OCI-LY3 (cell line): ENCODE results near the gene P2RY6.

Source experiments
- H2AFZ ChIP-seq: fragments of 200-600, 300-600 bp; shearing (Covaris generic); 2 replicates; pipeline ENCODE4 v1.6.0; 2014; ENCODE audit warnings: antibody characterized with exemption, low read depth, low read length
- H3K27ac ChIP-seq: fragments of 200-600, 300-600 bp; sonication (generic); 2 replicates; pipeline ENCODE4 v1.5.1; 2014; ENCODE audit warnings: mild to moderate bottlenecking, low read length, moderate library complexity, mixed read lengths
- H3K27me3 ChIP-seq: fragments of 200-600, 300-600 bp; sonication (generic); 2 replicates; pipeline ENCODE4 v1.6.1; 2014; ENCODE audit warnings: low read depth, low read length, mixed read lengths
- H3K36me3 ChIP-seq: fragments of 200-600, 300-600 bp; sonication (generic); replicated peaks from 2 replicates; pipeline ENCODE3; 2014; ENCODE audit warnings: low read depth, low read length, mixed read lengths
- H3K4me1 ChIP-seq: fragments of 300-600, 200-600 bp; sonication (generic); 2 replicates; pipeline ENCODE4 v1.6.1; 2014; ENCODE audit warnings: low read length, mixed read lengths
- H3K4me2 ChIP-seq: fragments of 200-600, 300-600 bp; sonication (generic); 2 replicates; pipeline ENCODE4 v1.6.1; 2014; ENCODE audit warnings: low read length, mixed read lengths
- H3K4me3 ChIP-seq: fragments of 300-600, 200-600 bp; sonication (generic); 2 replicates; pipeline ENCODE4 v1.5.1; 2014; ENCODE audit warnings: antibody characterized with exemption, mild to moderate bottlenecking, low read length, moderate library complexity
- H3K79me2 ChIP-seq: fragments of 300-600, 200-600 bp; shearing (Covaris generic); 2 replicates; pipeline ENCODE4 v1.6.1; 2014; ENCODE audit warnings: mild to moderate bottlenecking, low read length, mixed read lengths
- H3K9ac ChIP-seq: fragments of 300-600, 200-600 bp; shearing (Covaris generic); 2 replicates; pipeline ENCODE4 v1.6.0; 2014; ENCODE audit warnings: mild to moderate bottlenecking, low read length, moderate library complexity
- H3K9me3 ChIP-seq: fragments of 200-600, 300-600 bp; shearing (Covaris generic); 2 replicates; pipeline ENCODE4 v1.6.1; 2014; ENCODE audit warnings: low read length, mixed read lengths; ENCODE audit not compliant: insufficient read depth
- H4K20me1 ChIP-seq: fragments of 200-600, 300-600 bp; sonication (generic); 2 replicates; pipeline ENCODE4 v1.6.1; 2016; ENCODE audit warnings: low read length, mixed read lengths; ENCODE audit not compliant: insufficient read depth
- CTCF ChIP-seq: fragments of 200-600, 300-600 bp; sonication (generic); IDR thresholded peaks from 2 replicates; pipeline ENCODE4 v1.5.1; 2014; ENCODE audit warnings: antibody characterized with exemption, low read length, low read depth
- EZH2phosphoT487 ChIP-seq: fragments of 200-600 bp; shearing (Covaris generic); IDR thresholded peaks from 2 replicates; pipeline ENCODE4 v1.6.1; 2018; ENCODE audit warnings: antibody characterized with exemption, mixed run types, low read depth

P2RY6 gene

GRCh38 chr11:73320763-73321603 lies 48.8 kb downstream of the P2RY6 start:
- Histone ChIP-seq H3K79me2 (no peaks in the 10 kb centered on the region), H3K27me3 (no peaks in the 10 kb centered on the region), H2AFZ (no peak overlapping the region), H3K9me3 (no peaks in the 10 kb centered on the region), H3K36me3 (no peaks in the 10 kb centered on the region), H3K4me2 (no peak overlapping the region), H3K4me1 (peaks cover 45% of the 10 kb centered on the region), H3K27ac (no peak overlapping the region), H3K9ac (no peak overlapping the region), H4K20me1 (no peaks in the 10 kb centered on the region), H3K4me3 (no peak overlapping the region)
- no peak for TF ChIP-seq EZH2phosphoT487
- TF ChIP-seq CTCF = no peak

GRCh38 chr11:73321604-73322381 lies 49.7 kb downstream of the P2RY6 start:
- Histone ChIP-seq H3K79me2 (no peaks in the 10 kb centered on the region), H3K36me3 (no peaks in the 10 kb centered on the region), H3K4me3 (no peak overlapping the region), H3K4me2 (peak overlapping the region; percentile 18; the same call in 1 of the 2 replicates), H3K9me3 (no peaks in the 10 kb centered on the region), H4K20me1 (no peaks in the 10 kb centered on the region), H3K4me1 (peaks cover 48% of the 10 kb centered on the region), H3K27ac (no peak overlapping the region), H2AFZ (no peak overlapping the region), H3K9ac (peak overlapping the region; percentile 5; the same call in 1 of the 2 replicates), H3K27me3 (no peaks in the 10 kb centered on the region)
- TF ChIP-seq EZH2phosphoT487 (no peak), CTCF (no peak)

- no peaks in the 10 kb centered on the region for H3K9me3 ChIP-seq
- no peaks in the 10 kb centered on the region for H3K79me2 ChIP-seq
- no peak overlapping the region for H3K4me3 ChIP-seq
- no peaks in the 10 kb centered on the region for H4K20me1 ChIP-seq
- H2AFZ ChIP-seq = no peak overlapping the region
- H3K4me2 ChIP-seq = peak overlapping the region; percentile 18
- peaks cover 57% of the 10 kb centered on the region for H3K4me1 ChIP-seq
- no peaks in the 10 kb centered on the region for H3K27me3 ChIP-seq
- no peak overlapping the region for H3K27ac ChIP-seq
- H3K9ac ChIP-seq = peak overlapping the region; percentile 5; the same call in 1 of the 2 replicates
- no peaks in the 10 kb centered on the region for H3K36me3 ChIP-seq
- TF ChIP-seq CTCF = no peak
- TF ChIP-seq EZH2phosphoT487 = no peak
Measured at GRCh38 chr11:73322382-73323306, 50.5 kb downstream of the P2RY6 start.
